Vagina (tissue), 2 donors: ENCODE data around the gene STX16.

ENCODE experiments used
- CTCF ChIP-seq, 3 experiments: fragments of 450-650 bp in 2 of 3; fragments of 200-600 bp in 1 of 3; sonication (generic) in 1 of 3; IDR thresholded peaks; one replicate each; pipeline ENCODE4 v1.5.1; 2017 to 2019; ENCODE audit warnings: antibody characterized with exemption in 3 of 3, mild to moderate bottlenecking in 2 of 3, moderate library complexity in 2 of 3
- POLR2A ChIP-seq, 2 donors: fragments of 450-650 bp; IDR thresholded peaks; one replicate each; pipeline ENCODE4 v1.6.1; 2017; ENCODE audit warnings: antibody characterized with exemption in 2 of 2, mild to moderate bottlenecking in 2 of 2, moderate library complexity in 2 of 2
- POLR2AphosphoS5 ChIP-seq, 2 donors: sonication (generic); formaldehyde crosslinking; IDR thresholded peaks; one replicate each; pipeline ENCODE4 v1.9.0; 2017; ENCODE audit warnings: antibody characterized with exemption in 2 of 2, mild to moderate bottlenecking in 2 of 2, low read depth in 1 of 2; ENCODE audit not compliant: insufficient read depth in 1 of 2

GRCh38 chr20:58617158-58617557 lies 33.9 kb upstream of the STX16 start:
- TF ChIP-seq CTCF (IDR thresholded peaks at IDR 0.05) = no peak
- TF ChIP-seq POLR2A (IDR thresholded peaks at IDR 0.05) = no peak
- TF ChIP-seq POLR2AphosphoS5 (IDR thresholded peaks at IDR 0.05; ENCODE audit: insufficient read depth in 1 of 2, low read depth in 1 of 2) = no peak
